CD4-positive, alpha-beta memory T cell (primary cell): ENCODE results near the gene CSF3. TPM values are rescaled to one million over a fixed set of nuclear protein-coding genes. Genes with fewer than 3 reads are reported as not detected.
A peak's percentile ranks its signal among the peaks of the same experiment; 100 is the strongest.

Source experiments
- CTCF ChIA-PET: fragments of 350-600 bp; sonication (Branson Sonifier 250); formaldehyde crosslinking; loops from one replicate; lab custom pipeline; 2021; ENCODE audit warnings: inconsistent platforms; ENCODE audit not compliant: partially characterized antibody; lab: Charles Lee
- POLR2A ChIA-PET: fragments of 350-600 bp; sonication (Branson Sonifier 250); formaldehyde crosslinking; loops from one replicate; lab custom pipeline; 2021; ENCODE audit not compliant: partially characterized antibody; lab: Charles Lee
- DNase-seq, 5 donors: peaks; one replicate each; pipeline versions ENCODE4 v3.0.0 to v3.0.0-alpha.2; 2020 to 2022; ENCODE audit warnings: mixed read lengths in 1 of 5
- H3K27ac ChIP-seq: one replicate; pipeline ENCODE4 v1.7.0; 2013; ENCODE audit warnings: low read depth, low read length
- H3K27me3 ChIP-seq: 2 replicates; pipeline ENCODE4 v1.7.0; 2013; ENCODE audit warnings: mild to moderate bottlenecking, low read length, moderate library complexity; ENCODE audit not compliant: insufficient read depth
- H3K36me3 ChIP-seq: 2 replicates; pipeline ENCODE4 v1.7.0; 2013; ENCODE audit warnings: mild to moderate bottlenecking, low read length, moderate library complexity; ENCODE audit not compliant: insufficient read depth
- H3K4me1 ChIP-seq: 2 replicates; pipeline ENCODE4 v1.7.0; 2013; ENCODE audit warnings: mild to moderate bottlenecking, low read length, moderate library complexity; ENCODE audit not compliant: insufficient read depth
- H3K4me3 ChIP-seq, 2 donors: one replicate each; pipeline ENCODE4 v1.7.0; 2013; ENCODE audit warnings: low read length in 2 of 2, mild to moderate bottlenecking in 1 of 2
- H3K9me3 ChIP-seq, 2 donors: one replicate each; pipeline ENCODE4 v1.7.0; 2013; ENCODE audit warnings: low read length in 2 of 2, control low read depth in 1 of 2; ENCODE audit not compliant: control insufficient read depth in 1 of 2
- H3K27ac Mint-ChIP-seq, 7 donors: one replicate each; pipeline ENCODE4 v1.8.0; 2020 to 2021; ENCODE audit warnings: mixed read lengths in 7 of 7, mild to moderate bottlenecking in 6 of 7, inconsistent platforms in 3 of 7, moderate library complexity in 3 of 7
- H3K27me3 Mint-ChIP-seq, 2 donors: one replicate each; pipeline ENCODE4 v1.8.0; 2020 to 2021; ENCODE audit warnings: mixed read lengths in 2 of 2
- H3K36me3 Mint-ChIP-seq, 2 donors: one replicate each; pipeline ENCODE4 v1.8.0; 2020 to 2021; ENCODE audit warnings: mixed read lengths in 2 of 2, inconsistent platforms in 1 of 2, mild to moderate bottlenecking in 1 of 2
- H3K4me1 Mint-ChIP-seq, 4 donors: one replicate each; pipeline ENCODE4 v1.8.0; 2020 to 2021; ENCODE audit warnings: mixed read lengths in 4 of 4, mild to moderate bottlenecking in 1 of 4
- H3K4me3 Mint-ChIP-seq, 8 donors: one replicate each; pipeline ENCODE4 v1.8.0; 2020 to 2021; ENCODE audit warnings: mixed read lengths in 8 of 8, mild to moderate bottlenecking in 7 of 8, moderate library complexity in 6 of 8, inconsistent platforms in 3 of 8
- H3K9me3 Mint-ChIP-seq, 8 donors: one replicate each; pipeline ENCODE4 v1.8.0; 2020 to 2021; ENCODE audit warnings: mixed read lengths in 8 of 8, mild to moderate bottlenecking in 5 of 8, inconsistent platforms in 3 of 8, moderate library complexity in 1 of 8
- intact Hi-C: fragments of 100-400 bp; cut with micrococcal nuclease; formaldehyde crosslinking; loops from one replicate; pipeline ENCODE4 v1.15.1; 2023
- polyA plus RNA-seq, 2 donors: library from polyadenylated mRNA; unstranded; fragments of 300-500 nt; fragmentation: Illumina TruSeq; gene quantifications; one replicate each; pipeline ENCODE4 v1.2.3, GENCODE V29; 2021
- total RNA-seq, 2 experiments: library from RNA; stranded (reverse); gene quantifications; one replicate each; pipeline ENCODE4 v1.2.3, GENCODE V29; 2021

CSF3 gene
- total and polyA plus RNA-seq, 4 experiments from 2014 or later: not detected

DNA sequence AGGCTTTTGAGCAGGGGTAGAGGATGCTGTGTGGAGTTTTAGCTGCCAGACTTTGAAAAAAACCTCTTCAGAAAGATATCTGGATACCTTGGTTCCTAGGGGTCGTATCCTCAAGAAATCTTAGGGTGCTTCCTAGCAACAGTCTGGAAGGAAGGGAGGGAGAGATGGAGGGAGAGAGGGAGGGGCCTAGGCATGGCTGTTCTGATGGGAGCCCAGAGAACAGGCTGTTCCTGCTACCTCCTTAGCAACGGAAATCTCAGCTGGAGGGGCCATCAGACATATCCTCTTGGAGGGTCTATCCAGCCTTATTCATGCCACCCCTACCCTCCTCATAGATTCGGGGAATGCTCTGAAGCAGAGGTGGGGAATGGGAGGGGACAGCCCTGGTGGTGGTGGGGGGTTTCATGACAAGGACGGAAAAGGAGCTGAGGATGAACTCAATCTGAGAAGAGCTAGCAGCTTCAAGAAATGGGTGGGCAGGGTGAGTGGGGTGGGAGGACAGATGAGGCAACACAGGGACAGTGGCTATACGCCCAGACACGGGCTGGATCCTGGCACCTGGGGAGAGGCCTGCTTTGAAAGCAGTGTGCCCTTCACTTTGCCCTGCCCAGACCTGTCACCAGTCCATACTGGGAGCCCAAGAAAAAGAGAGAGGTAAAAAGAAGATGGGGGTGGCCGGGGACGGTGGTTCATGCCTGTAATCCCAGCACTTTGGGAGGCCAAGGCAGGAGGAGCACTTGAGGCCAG, 44.7 kb downstream of the CSF3 start:
- H3K27ac ChIP-seq: no peak overlapping the region
- Mint-ChIP-seq H3K4me1 (peaks cover 19 to 29% (median 22%) of the 10 kb centered on the region in 4 donors), H3K9me3 (no peaks in the 10 kb centered on the region), H3K4me3 (peak overlapping the region in 2 of 8 donors; percentile 43 to 44), H3K36me3 (peaks cover 0 to 2% of the 10 kb centered on the region in 2 donors), H3K27me3 (peaks cover 3 to 8% of the 10 kb centered on the region in 2 donors), H3K27ac (peak overlapping the region in 1 of 7 donors; percentile 52)
- peaks cover 3% of the 10 kb centered on the region for H3K27me3 ChIP-seq
- no peak overlapping the region for H3K4me3 ChIP-seq
- POLR2A ChIA-PET: interaction anchor here (1.0 to 1.4 kb wide), 2 partner anchors 9 to 52 kb away, joined by 3 to 4 read pairs; no protein-coding TSS in a partner anchor
- CTCF ChIA-PET: interaction anchor here (0.6 to 26.4 kb wide), 9 partner anchors 10 to 47 kb away, joined by 3 to 543 read pairs (median 5); partner anchors contain the start of gene NR1D1
- intact Hi-C loops: no loop called here
- no peaks in the 10 kb centered on the region for H3K36me3 ChIP-seq
- no peak for DNase-seq
- H3K4me1 ChIP-seq: peaks cover 24% of the 10 kb centered on the region
- H3K9me3 ChIP-seq: no peaks in the 10 kb centered on the region

DNA sequence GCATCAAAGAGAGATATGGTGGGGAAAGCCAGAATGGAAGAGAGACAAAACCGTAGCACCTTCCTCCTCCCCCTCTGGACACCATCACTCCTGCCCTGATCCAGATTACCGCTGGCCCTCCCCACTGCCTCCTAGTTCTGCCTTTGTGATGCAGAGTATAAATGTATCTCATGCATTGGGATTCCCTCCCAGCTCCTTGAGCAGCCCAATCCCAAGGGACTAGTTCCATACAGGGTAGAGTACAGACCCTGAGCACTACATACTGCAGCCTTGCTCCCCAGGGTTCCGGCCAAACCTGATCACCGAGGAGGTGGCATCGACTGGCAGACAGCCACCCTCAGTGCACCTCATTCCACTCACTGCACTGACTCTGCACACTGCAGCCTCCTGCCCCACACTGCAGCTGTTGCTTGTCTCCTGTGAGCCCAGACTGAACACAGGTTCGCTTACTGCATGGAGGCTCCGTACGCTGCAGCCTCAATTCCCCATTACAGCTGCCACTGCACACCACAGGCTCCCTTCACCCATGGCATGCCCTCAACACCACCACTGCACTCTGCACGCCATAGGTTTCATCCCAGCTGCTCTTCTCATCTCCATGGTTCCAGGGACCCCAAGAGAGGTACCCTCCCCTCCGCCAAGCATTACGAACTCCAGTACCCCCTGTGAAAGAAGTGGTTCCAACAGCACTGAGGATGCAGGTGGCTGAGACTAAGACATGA, 45.8 kb downstream of the CSF3 start:
- H3K36me3 ChIP-seq: no peaks in the 10 kb centered on the region
- no peak for DNase-seq
- peak overlapping the region in 5 of 7 donors; percentile 22 to 89 (median 83) for H3K27ac Mint-ChIP-seq
- H3K9me3 Mint-ChIP-seq: no peaks in the 10 kb centered on the region
- ChIA-PET POLR2A (interaction anchor here (1.1 to 15.8 kb wide), 4 partner anchors 14 to 79 kb away, joined by 3 to 178 read pairs (median 12); partner anchors contain the start of gene CASC3), CTCF (interaction anchor here (1.1 to 26.4 kb wide), 9 partner anchors 12 to 130 kb away, joined by 3 to 543 read pairs (median 9); partner anchors contain the start of gene NR1D1)
- peaks cover 3 to 6% of the 10 kb centered on the region in 2 donors for H3K27me3 Mint-ChIP-seq
- intact Hi-C loops: no loop called here
- H3K27ac ChIP-seq: no peak overlapping the region
- H3K9me3 ChIP-seq: no peaks in the 10 kb centered on the region
- peaks cover 3% of the 10 kb centered on the region for H3K27me3 ChIP-seq
- H3K4me1 ChIP-seq: peaks cover 35% of the 10 kb centered on the region
- H3K4me1 Mint-ChIP-seq: peaks cover 25 to 38% (median 30%) of the 10 kb centered on the region in 4 donors
- H3K4me3 Mint-ChIP-seq: peak overlapping the region; percentile 85 to 91 (median 88)
- H3K4me3 ChIP-seq: no peak overlapping the region
- peaks cover 0 to 2% of the 10 kb centered on the region in 2 donors for H3K36me3 Mint-ChIP-seq

DNA sequence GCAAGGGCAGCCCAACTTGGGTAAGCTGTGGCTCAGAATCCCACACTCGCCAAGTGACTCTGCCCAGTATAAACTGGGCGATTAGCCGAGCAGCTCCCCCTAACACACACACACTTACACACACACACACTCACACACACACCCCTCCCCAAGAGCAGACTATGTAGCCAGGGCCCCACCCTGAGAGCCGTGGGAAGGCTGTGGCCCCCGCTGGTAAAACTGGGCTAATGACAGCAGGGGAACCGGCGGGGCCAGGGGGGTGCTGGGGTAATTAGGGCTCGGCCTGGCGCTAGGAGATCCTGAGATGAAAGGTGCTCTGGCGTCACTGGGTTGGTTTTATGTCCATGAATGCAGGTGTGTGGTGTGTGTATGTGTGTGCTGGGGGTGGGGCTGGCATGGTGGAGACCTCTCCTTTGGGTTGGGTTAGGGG, 46.4 kb downstream of the CSF3 start:
- peaks cover 27 to 44% (median 34%) of the 10 kb centered on the region in 4 donors for H3K4me1 Mint-ChIP-seq
- Histone ChIP-seq H3K9me3 (no peaks in the 10 kb centered on the region), H3K27me3 (peaks cover 3% of the 10 kb centered on the region), H3K27ac (no peak overlapping the region), H3K36me3 (no peaks in the 10 kb centered on the region), H3K4me1 (peaks cover 40% of the 10 kb centered on the region), H3K4me3 (no peak overlapping the region)
- H3K36me3 Mint-ChIP-seq: peaks cover 0 to 2% of the 10 kb centered on the region in 2 donors
- H3K4me3 Mint-ChIP-seq: peak overlapping the region; percentile 85 to 91 (median 88)
- ChIA-PET POLR2A (interaction anchor here (0.6 to 15.8 kb wide), 7 partner anchors 8 to 107 kb away, joined by 3 to 178 read pairs (median 4); partner anchors contain the start of genes CASC3 and MED24), CTCF (interaction anchor here (0.8 to 26.4 kb wide), 9 partner anchors 8 to 130 kb away, joined by 4 to 543 read pairs (median 9); partner anchors contain the start of gene NR1D1)
- intact Hi-C loops: loop anchor here (1.0 kb wide), 2 partner anchors 25 to 52 kb away; no protein-coding TSS in a partner anchor
- no peak for DNase-seq
- H3K9me3 Mint-ChIP-seq: no peaks in the 10 kb centered on the region
- H3K27ac Mint-ChIP-seq: peak overlapping the region in 6 of 7 donors; percentile 69 to 96 (median 88)
- H3K27me3 Mint-ChIP-seq: peaks cover 1 to 4% of the 10 kb centered on the region in 2 donors

DNA sequence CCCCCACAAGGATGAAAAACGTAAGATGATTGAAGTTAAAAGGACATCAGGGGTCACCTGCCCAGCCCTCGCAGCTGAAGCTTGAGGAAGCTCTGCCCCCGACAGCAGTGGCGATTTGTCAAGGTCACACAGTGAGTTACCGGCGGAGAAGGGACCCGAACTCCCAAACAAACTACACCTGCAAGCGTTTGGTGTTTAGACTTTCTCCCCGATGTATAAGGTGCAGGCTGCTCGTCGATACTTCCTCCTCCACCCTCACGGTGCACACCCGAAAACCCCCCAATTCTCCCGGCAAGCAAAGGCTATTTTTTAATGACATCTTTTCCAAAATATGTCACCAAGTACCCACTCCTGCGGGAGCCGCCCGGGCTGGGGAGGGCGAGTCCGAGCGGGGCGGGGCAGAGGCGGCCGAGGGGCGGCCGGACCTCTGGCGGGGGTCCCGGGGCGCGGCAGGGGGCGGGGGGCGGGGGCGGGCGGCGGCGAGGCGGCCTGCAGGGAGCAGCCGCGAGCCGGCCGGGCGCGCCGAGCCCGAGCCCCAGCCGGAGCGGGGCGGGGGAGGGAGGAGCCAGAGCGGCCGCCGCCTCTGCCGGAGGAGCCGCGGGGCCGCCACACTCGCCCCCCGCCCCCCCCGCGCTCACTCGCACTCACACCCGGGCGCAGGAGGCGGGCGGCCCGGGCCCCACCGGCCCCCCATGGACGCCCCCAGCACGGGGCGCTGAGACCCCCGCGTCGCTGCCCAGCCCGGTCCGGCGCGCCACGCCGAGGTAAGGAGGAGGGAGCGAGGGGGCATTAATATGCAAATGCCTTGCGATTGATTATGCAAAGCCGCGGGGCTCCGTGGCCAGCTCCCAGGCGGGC, 47.3 kb downstream of the CSF3 start, which contains the start of gene THRA:
Gene THRA (plus strand): TSS at position 637 of the 858 bp plus-strand sequence. CDS start 11,524 bp downstream, outside the sequence.
- H3K4me1 ChIP-seq: peaks cover 49% of the 10 kb centered on the region
- H3K4me1 Mint-ChIP-seq: peaks cover 33 to 53% (median 42%) of the 10 kb centered on the region in 4 donors
- H3K4me3 ChIP-seq: peak within 1 kb of the TSS; percentile 57 to 70
- H3K9me3 ChIP-seq: no peaks in the 10 kb centered on the region
- peaks cover 0 to 2% of the 10 kb centered on the region in 2 donors for H3K36me3 Mint-ChIP-seq
- no peaks in the 10 kb centered on the region for H3K9me3 Mint-ChIP-seq
- ChIA-PET CTCF (interaction anchor here (0.8 to 26.4 kb wide), 10 partner anchors 9 to 129 kb away, joined by 4 to 543 read pairs (median 8); partner anchors contain the start of gene NR1D1), POLR2A (interaction anchor here (0.6 to 15.8 kb wide), 13 partner anchors 9 to 106 kb away, joined by 3 to 304 read pairs (median 9); partner anchors contain the start of genes CASC3, MED24, MSL1 and NR1D1)
- H3K27me3 Mint-ChIP-seq: peaks cover 1% of the 10 kb centered on the region in 2 donors
- H3K4me3 Mint-ChIP-seq: peak within 1 kb of the TSS; percentile 90 to 96 (median 94)
- intact Hi-C loops: loop anchor here (1.0 kb wide), 3 partner anchors 24 to 106 kb away; no protein-coding TSS in a partner anchor
- no peaks in the 10 kb centered on the region for H3K36me3 ChIP-seq
- peaks cover 3% of the 10 kb centered on the region for H3K27me3 ChIP-seq
- H3K27ac ChIP-seq: peak within 1 kb of the TSS; percentile 70
- DNase-seq: peak; percentile 71 to 75 (median 73)
- peak within 1 kb of the TSS; percentile 81 to 96 (median 91) for H3K27ac Mint-ChIP-seq

DNA sequence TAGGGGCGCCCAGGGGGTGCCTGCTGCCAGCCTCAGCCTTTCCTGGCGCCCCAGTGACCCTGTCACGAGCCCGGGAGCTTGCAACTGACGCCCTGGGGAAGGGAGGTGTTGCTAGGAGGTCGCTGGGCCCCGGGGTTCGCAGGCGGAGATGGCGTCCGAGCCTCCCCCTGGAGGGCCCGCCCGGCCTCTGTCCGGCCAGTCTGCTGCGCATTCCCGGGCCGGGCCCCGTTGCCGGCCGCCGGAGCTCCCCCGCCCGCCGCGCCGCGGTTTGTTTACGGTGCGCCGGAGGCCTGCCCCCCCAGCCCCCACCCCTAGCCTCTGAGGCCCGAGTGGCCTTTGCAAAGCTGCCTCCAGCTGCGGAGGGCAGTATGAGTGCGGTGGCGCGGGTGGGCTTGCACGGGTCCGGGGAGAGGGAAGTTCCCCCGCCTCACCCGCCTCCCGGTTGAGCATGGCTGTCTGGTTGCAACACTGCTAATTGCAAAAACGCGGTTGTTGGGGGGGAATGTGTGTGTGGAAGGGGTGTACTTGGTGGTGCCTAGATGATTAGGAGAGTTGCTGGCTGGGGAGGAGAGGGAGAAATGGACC, 48.0 kb downstream of the CSF3 start:
- DNase-seq: peak in 1 of 5 donors; percentile 60
- Histone ChIP-seq H3K27ac (peak overlapping the region; percentile 70), H3K4me3 (peak overlapping the region; percentile 57 to 70), H3K27me3 (no peaks in the 10 kb centered on the region), H3K36me3 (no peaks in the 10 kb centered on the region), H3K9me3 (no peaks in the 10 kb centered on the region), H3K4me1 (peaks cover 56% of the 10 kb centered on the region)
- Mint-ChIP-seq H3K4me1 (peaks cover 40 to 60% (median 49%) of the 10 kb centered on the region in 4 donors), H3K27me3 (no peaks in the 10 kb centered on the region), H3K4me3 (peak overlapping the region; percentile 83 to 96 (median 94)), H3K36me3 (peaks cover 0 to 2% of the 10 kb centered on the region in 2 donors), H3K9me3 (no peaks in the 10 kb centered on the region), H3K27ac (peak overlapping the region in 6 of 7 donors; percentile 80 to 95 (median 90))
- POLR2A ChIA-PET: interaction anchor here (0.9 to 15.8 kb wide), 10 partner anchors 9 to 105 kb away, joined by 4 to 304 read pairs (median 12); partner anchors contain the start of genes CASC3, MED24, MSL1 and NR1D1
- intact Hi-C loops: loop anchor here (1.0 kb wide), 1 partner anchor 105 kb away; no protein-coding TSS in a partner anchor
- CTCF ChIA-PET: interaction anchor here (1.1 to 26.4 kb wide), 5 partner anchors 13 to 105 kb away, joined by 6 to 543 read pairs (median 8); partner anchors contain the start of gene NR1D1
